H7 (cell line): Measurements from ENCODE around the gene CPZ. TPM values are rescaled to one million over a fixed set of nuclear protein-coding genes. Genes with fewer than 3 reads are reported as not detected.
A peak's percentile ranks its signal among the peaks of the same experiment; 100 is the strongest.

Experiments
- DNase-seq: peaks from one replicate; pipeline ENCODE4 v3.0.0; 2012
- H3K27me3 ChIP-seq: 2 replicates; pipeline ENCODE4 v1.6.0; 2011; ENCODE audit warnings: mild to moderate bottlenecking, low read length; ENCODE audit not compliant: control insufficient read depth, insufficient read depth
- H3K36me3 ChIP-seq: replicated peaks from 2 replicates; pipeline ENCODE4 v1.5.1; 2011; ENCODE audit warnings: low read length; ENCODE audit not compliant: control insufficient read depth, insufficient read depth
- H3K4me3 ChIP-seq: 2 replicates; pipeline ENCODE4 v1.5.1; 2011; ENCODE audit warnings: low read depth, mild to moderate bottlenecking, control low read depth, low read length, moderate library complexity; ENCODE audit not compliant: insufficient read depth
- total RNA-seq: library from RNA; depleted of rRNA; stranded (reverse); fragments of >200 nt; shearing (Covaris generic); gene quantifications from 2 replicates; pipeline ENCODE4 v1.2.3, GENCODE V29; 2014

Gene CPZ
- total RNA-seq, 1 experiment from 2014 or later, result 25.3 TPM

DNA sequence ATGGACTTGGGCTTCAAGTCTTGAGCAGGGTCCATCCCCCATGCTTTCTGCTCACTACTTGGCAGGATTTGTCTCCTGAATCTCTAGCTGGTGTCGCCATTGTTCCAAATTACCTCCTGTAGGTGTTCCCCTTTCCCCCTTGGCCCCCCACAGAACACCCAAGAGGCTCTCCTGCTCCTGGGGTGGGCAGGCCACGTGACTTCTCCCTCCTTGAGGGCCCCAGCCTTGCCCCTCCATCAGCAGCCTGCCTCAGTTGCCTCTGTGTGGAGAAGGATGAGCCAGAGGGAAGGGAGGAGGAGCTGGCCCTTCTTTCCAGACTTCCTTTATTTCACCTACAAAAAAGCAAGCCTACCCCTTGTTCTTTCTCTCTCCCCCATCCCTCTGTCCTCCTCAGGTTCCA is 10.5 kb upstream of the CPZ start:
- H3K4me3 ChIP-seq, result no peak overlapping the region
- no peak for DNase-seq
- H3K27me3 ChIP-seq, result peaks cover 10% of the 10 kb centered on the region
- H3K36me3 ChIP-seq, result no peaks in the 10 kb centered on the region

- Histone ChIP-seq H3K27me3 (peaks cover 10% of the 10 kb centered on the region), H3K36me3 (no peaks in the 10 kb centered on the region), H3K4me3 (no peak overlapping the region)
- DNase-seq, result peak; percentile 23
Observed at GRCh38 chr4:8582436-8582835, 10.1 kb upstream of the CPZ start.

DNA sequence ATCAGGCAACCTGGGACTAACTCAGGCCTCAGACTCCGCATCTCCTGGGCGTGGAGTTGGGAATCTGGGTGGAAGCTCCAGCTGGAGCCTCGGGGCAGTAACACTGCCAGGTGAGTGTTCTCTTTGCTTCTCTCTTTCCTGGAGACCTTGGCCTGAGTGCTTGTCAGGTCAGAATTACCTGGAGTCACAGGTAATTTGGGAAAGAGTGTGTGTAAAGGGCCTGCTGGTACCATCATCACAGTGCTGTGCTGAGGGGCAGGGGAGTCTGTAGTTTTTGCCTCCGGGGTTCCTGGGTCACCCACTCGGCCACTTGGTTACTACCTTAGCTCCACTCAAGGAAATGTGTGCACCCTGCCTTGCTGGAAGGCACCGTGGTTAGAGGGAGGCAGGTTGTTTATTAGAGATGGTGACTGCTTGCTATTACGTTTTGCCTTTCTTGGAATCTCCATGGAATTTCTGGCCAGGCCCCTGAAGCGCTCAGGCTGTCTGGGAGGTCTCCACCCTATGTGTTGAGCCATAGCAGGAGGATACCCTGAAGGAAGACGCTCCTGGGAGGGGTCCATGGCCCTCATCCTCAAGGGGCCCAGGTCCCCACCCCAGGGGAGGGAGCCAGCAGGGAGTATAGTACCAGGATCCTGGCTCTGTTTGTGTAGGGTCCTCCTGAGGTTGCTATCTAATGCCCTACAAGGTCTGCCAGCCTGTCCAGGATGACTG is 9.5 kb upstream of the CPZ start:
- DNase-seq, result peak; percentile 24
- no peaks in the 10 kb centered on the region for H3K36me3 ChIP-seq
- peaks cover 10% of the 10 kb centered on the region for H3K27me3 ChIP-seq
- no peak overlapping the region for H3K4me3 ChIP-seq

DNA sequence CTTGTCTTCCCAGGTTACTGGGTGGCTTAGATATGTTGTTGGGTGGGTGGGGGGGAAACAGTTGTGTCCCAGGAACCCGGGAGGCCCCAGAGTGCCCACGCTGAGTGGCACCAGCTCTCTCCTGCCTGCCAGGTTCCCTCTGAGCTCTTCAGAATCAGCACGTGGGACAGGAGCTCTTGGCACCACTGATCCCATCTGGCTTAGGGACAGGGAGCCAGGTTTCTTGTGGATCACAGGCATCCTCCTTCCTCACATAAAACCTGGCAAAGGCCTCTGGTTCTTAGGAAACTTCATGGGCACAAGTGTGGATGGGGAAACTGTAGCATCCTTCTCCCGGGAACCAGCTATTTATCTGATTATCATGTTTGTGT is 8.9 kb upstream of the CPZ start:
- no peaks in the 10 kb centered on the region for H3K36me3 ChIP-seq
- peaks cover 10% of the 10 kb centered on the region for H3K27me3 ChIP-seq
- peak; percentile 9 for DNase-seq
- H3K4me3 ChIP-seq, result no peak overlapping the region

DNA sequence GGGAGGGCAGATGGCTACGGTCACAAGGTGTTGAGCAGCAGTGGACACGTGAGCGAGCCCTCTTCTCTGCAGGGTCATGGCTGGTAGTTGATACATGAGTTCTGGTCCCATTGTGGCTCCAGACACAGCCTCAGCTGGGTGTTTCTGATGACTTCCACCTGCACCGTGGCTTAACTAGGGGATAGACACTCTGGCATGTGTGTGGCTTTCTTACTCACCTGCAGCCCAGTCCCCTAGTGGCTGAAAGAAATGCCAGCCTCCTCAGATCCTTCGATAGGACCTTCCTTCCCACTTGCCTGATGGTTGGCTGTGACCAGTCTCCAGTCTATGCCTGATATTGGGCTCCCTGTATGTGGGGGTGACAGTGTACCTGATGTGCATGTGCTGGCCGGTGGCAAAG is 7.4 kb upstream of the CPZ start:
- Histone ChIP-seq H3K27me3 (peaks cover 10% of the 10 kb centered on the region), H3K4me3 (no peak overlapping the region), H3K36me3 (no peaks in the 10 kb centered on the region)
- peak; percentile 88 for DNase-seq

DNA sequence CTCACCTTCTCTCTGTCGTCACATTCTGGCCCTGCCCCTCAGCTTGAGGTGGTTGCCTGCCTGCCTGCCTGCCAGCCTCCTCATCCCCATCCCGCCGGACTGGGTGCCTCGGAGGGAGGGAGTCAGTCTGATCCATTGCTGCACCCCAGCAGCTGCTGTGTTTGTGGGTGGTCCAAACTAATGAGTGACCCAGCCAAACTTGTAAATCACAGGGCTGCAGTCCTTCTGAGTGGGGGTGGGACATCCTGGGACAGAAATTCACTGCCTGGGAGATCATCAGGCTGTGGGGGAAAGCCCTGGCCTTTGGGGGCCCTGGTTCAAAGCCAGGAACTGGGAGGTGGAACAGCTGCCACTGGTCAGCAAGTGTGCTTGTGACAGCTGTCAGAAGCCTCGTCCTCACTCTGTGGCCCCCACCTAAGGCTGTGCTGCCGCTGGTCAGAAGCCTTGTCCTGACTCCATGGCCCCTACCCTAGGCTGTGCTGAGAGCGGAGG is 6.8 kb upstream of the CPZ start:
- H3K27me3 ChIP-seq, result peaks cover 10% of the 10 kb centered on the region
- H3K4me3 ChIP-seq, result no peak overlapping the region
- no peaks in the 10 kb centered on the region for H3K36me3 ChIP-seq
- peak; percentile 46 for DNase-seq

DNA sequence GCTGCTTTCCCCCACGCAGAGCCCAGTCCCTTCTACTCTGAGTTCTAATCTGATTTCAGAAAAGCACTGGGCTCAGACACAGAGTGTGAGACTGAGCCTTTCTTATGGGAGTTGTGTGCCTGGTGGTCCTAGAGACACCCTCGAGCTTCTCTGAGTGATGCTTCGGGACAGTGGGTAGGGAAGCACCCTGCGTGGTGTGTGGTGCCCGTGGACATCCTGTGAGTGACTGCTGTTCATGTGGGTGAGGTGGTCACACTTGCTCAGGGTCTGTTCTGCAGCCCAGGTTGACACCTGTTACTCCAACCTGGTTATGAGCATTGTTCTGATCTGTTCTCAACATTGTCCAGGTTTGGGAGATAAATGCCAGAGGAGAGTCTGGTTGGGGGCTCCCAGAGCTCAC is 6.3 kb upstream of the CPZ start:
- H3K4me3 ChIP-seq, result no peak overlapping the region
- peaks cover 7% of the 10 kb centered on the region for H3K27me3 ChIP-seq
- no peak for DNase-seq
- no peaks in the 10 kb centered on the region for H3K36me3 ChIP-seq

- Histone ChIP-seq H3K4me3 (no peak overlapping the region), H3K36me3 (no peaks in the 10 kb centered on the region), H3K27me3 (peaks cover under 1% of the 10 kb centered on the region; the same call in 1 of the 2 replicates)
- peak; percentile 63 for DNase-seq
Observed at GRCh38 chr4:8586671-8587468, 5.7 kb upstream of the CPZ start.

- no peaks in the 10 kb centered on the region for H3K36me3 ChIP-seq
- no peak overlapping the region for H3K4me3 ChIP-seq
- peak; percentile 30 for DNase-seq
- no peaks in the 10 kb centered on the region for H3K27me3 ChIP-seq
Observed at GRCh38 chr4:8587469-8588195, 4.9 kb upstream of the CPZ start.

DNA sequence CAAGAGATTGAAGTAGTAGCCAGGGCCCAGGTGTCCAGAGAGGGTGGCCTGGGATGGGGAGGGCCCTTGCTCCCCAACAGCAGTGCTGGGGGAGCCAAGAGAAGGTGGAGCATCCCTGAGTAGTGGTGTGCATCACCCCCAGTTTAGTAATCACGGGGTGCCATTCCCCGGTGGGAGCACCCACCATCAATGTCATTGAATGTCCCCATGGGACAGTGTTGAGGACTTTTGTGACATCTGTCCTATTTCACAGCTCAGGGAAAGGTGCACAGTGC is 4.4 kb upstream of the CPZ start:
- no peak for DNase-seq
- Histone ChIP-seq H3K36me3 (no peaks in the 10 kb centered on the region), H3K4me3 (no peak overlapping the region), H3K27me3 (no peaks in the 10 kb centered on the region; the same call in 1 of the 2 replicates)

GRCh38 chr4:8589336-8589735 is 3.2 kb upstream of the CPZ start:
- Histone ChIP-seq H3K27me3 (no peaks in the 10 kb centered on the region; the same call in 1 of the 2 replicates), H3K4me3 (no peak overlapping the region), H3K36me3 (no peaks in the 10 kb centered on the region)
- no peak for DNase-seq

DNA sequence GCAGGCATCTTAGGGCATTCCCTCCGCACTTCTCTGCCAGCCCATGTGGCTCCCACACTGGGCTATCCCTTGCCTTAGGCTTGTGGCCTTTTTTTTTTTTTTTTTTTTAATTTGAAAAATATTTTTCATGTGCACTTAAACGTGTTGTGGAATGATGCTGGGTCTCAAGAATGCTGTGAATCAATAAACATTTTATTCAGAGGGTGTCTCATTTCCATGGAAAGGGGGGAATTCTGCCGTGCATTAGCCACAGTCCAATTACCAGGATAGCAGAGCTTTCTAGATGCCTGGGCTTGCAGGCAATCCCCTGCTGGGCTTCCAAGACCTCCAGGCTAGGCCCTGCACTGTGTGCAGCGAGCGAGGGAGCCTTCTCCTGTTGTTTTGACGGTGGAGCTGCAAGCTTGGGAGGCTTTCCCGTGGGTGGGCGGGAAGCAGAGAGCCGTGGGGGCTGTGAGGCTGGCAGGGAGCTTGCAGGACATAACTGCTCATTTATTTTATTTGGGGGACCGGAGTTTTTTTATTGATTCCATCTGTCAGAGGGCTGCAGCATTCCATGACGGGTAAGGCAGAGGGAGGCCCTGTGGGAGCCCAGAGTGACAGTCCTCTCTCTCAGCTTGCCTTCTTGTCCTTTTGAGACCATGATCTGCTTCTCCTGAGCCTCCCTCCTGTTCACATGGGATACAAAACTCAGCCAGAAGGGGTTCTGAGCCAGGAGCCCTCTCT is 2.6 kb upstream of the CPZ start:
- DNase-seq, result no peak
- no peaks in the 10 kb centered on the region; the same call in 1 of the 2 replicates for H3K27me3 ChIP-seq
- H3K36me3 ChIP-seq, result no peaks in the 10 kb centered on the region
- no peak overlapping the region for H3K4me3 ChIP-seq

DNA sequence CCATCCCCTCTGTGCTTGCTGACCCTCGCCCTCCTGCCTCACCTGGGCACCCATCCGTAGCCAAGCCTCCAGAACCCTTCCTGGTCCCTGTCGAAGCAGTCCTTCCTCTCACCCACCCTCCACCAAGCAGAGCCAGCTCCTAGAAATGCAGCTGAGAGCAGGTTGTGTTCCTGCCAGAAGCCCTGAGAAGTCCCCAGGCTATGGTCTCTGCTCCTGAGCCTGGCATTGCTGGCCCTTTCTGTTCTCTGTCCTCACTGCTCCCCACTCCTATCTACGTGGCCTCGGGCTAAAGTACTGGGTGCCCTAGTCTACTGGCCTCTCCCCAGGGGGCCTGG is 2.1 kb upstream of the CPZ start:
- no peak for DNase-seq
- H3K36me3 ChIP-seq, result no peaks in the 10 kb centered on the region
- H3K4me3 ChIP-seq, result no peak overlapping the region
- H3K27me3 ChIP-seq, result no peaks in the 10 kb centered on the region; the same call in 1 of the 2 replicates

DNA sequence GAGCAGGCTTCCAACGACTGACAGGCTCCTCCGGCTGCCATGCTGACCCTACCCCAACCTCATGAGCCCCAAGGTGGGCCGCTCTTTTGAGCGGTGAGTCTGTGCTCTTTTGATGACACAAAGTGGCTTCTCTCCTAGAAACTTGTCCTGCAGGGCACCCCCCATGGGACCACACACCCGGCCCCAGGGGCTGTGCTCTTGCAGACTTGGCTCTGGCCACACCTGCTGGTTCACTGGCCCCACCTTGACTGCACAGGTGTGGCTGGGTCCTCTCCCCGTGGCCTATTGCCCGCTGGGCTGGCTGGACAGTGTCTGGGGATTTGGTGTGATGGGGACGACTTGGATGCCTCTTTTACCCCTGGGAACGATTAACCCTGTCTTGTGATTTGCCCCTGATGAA is 1.5 kb upstream of the CPZ start:
- no peak for DNase-seq

More for the DNA sequence above, 1.5 kb upstream of the CPZ start:
- Histone ChIP-seq H3K36me3 (no peaks in the 10 kb centered on the region), H3K27me3 (no peaks in the 10 kb centered on the region; the same call in 1 of the 2 replicates), H3K4me3 (no peak overlapping the region)
